GM19395 (cell line): ENCODE results near the gene LGALS9.
A peak's percentile ranks its signal among the peaks of the same experiment; 100 is the strongest.
"Not testable (repeated sequence)": the region's sequence is repeated elsewhere in the genome, so short reads cannot be mapped to it uniquely, and the experiment has no call there.

Experiments
- ATAC-seq: cut with Tn5 transposase; IDR thresholded peaks from one replicate; pipeline ENCODE4 v1.9.1; 2021; ENCODE audit warnings: mild to moderate bottlenecking, moderate library complexity; ENCODE audit not compliant: unreplicated experiment

The LGALS9 gene

GRCh38 chr17:27651411-27652345, 20.7 kb downstream of the LGALS9 start:
- ATAC-seq = no peak

- ATAC-seq = not testable (repeated sequence)
These were observed 22.5 kb downstream of the LGALS9 start for GRCh38 chr17:27653449-27653971.

- no peak for ATAC-seq
These were observed 23.1 kb downstream of the LGALS9 start for GRCh38 chr17:27654136-27654535.

- peak; percentile 76 for ATAC-seq
These were observed 23.9 kb downstream of the LGALS9 start for GRCh38 chr17:27654654-27655524.

- not testable (repeated sequence) for ATAC-seq
These were observed 24.6 kb downstream of the LGALS9 start for GRCh38 chr17:27655525-27656111.

- not testable (repeated sequence) for ATAC-seq
These were observed 25.6 kb downstream of the LGALS9 start for GRCh38 chr17:27656620-27657019.

GRCh38 chr17:27657620-27658019, 26.6 kb downstream of the LGALS9 start:
- ATAC-seq = no peak

- no peak for ATAC-seq
These were observed 28.7 kb downstream of the LGALS9 start for GRCh38 chr17:27659683-27660082.

- no peak for ATAC-seq
These were observed 29.4 kb downstream of the LGALS9 start for GRCh38 chr17:27660436-27660835.

- ATAC-seq = no peak
These were observed 33.1 kb downstream of the LGALS9 start for GRCh38 chr17:27663936-27664605.

GRCh38 chr17:27664606-27664965, 33.6 kb downstream of the LGALS9 start:
- ATAC-seq = no peak

- no peak for ATAC-seq
These were observed 34.6 kb downstream of the LGALS9 start for GRCh38 chr17:27665549-27665948.

GRCh38 chr17:27666270-27666669, 35.3 kb downstream of the LGALS9 start:
- ATAC-seq = not testable (repeated sequence)

- no peak for ATAC-seq
These were observed 36.0 kb downstream of the LGALS9 start for GRCh38 chr17:27666831-27667560.

GRCh38 chr17:27667656-27668487, 36.9 kb downstream of the LGALS9 start:
- ATAC-seq = no peak

- ATAC-seq = no peak
These were observed 37.5 kb downstream of the LGALS9 start for GRCh38 chr17:27668488-27668823.

- no peak for ATAC-seq
These were observed 38.1 kb downstream of the LGALS9 start for GRCh38 chr17:27669136-27669535.

GRCh38 chr17:27669850-27670249, 38.9 kb downstream of the LGALS9 start:
- ATAC-seq = no peak
